Neuronal stem cell (in vitro differentiated cells): Measurements from ENCODE around the gene TSTD1.

Experiments used
- DNase-seq: peaks from one replicate; pipeline ENCODE4 v3.0.0-alpha.2; 2013; ENCODE audit warnings: low spot score
- H2AFZ ChIP-seq: one replicate; pipeline ENCODE4 v1.6.1; 2013; ENCODE audit warnings: mild to moderate bottlenecking, low read length, inconsistent platforms
- H2AK5ac ChIP-seq: 2 replicates; pipeline ENCODE4 v1.6.1; 2013; ENCODE audit warnings: low read depth, mild to moderate bottlenecking, inconsistent platforms, low read length, moderate library complexity, mixed read lengths
- H2BK120ac ChIP-seq: 2 replicates; pipeline ENCODE4 v1.6.1; 2013; ENCODE audit warnings: low read depth, mild to moderate bottlenecking, inconsistent platforms, low read length, moderate library complexity, mixed read lengths
- H2BK12ac ChIP-seq: one replicate; pipeline ENCODE4 v1.6.1; 2013; ENCODE audit warnings: low read length, inconsistent platforms
- H2BK15ac ChIP-seq: 2 replicates; pipeline ENCODE4 v1.6.1; 2013; ENCODE audit warnings: mild to moderate bottlenecking, low read length, inconsistent platforms, mixed read lengths
- H2BK5ac ChIP-seq: one replicate; pipeline ENCODE4 v1.6.1; 2013; ENCODE audit warnings: inconsistent platforms, mild to moderate bottlenecking, low read length, moderate library complexity
- H3K14ac ChIP-seq: one replicate; pipeline ENCODE4 v1.6.1; 2013; ENCODE audit warnings: low read length, inconsistent platforms
- H3K18ac ChIP-seq: 2 replicates; pipeline ENCODE4 v1.6.1; 2013; ENCODE audit warnings: low read length, inconsistent platforms
- H3K23ac ChIP-seq: 2 replicates; pipeline ENCODE4 v1.6.1; 2013; ENCODE audit warnings: low read depth, mild to moderate bottlenecking, mixed read lengths, low read length, inconsistent platforms; ENCODE audit not compliant: poor library complexity
- H3K27ac ChIP-seq: replicated peaks from 3 replicates; pipeline ENCODE4 v1.5.1; 2013; ENCODE audit warnings: low read length, inconsistent platforms
- H3K27me3 ChIP-seq, 3 experiments: 2 replicates each; pipeline ENCODE4 v1.6.1; 2013; ENCODE audit warnings: low read length in 3 of 3, mild to moderate bottlenecking in 2 of 3, inconsistent platforms in 1 of 3, low read depth in 1 of 3, mixed read lengths in 1 of 3, moderate library complexity in 1 of 3; ENCODE audit not compliant: control insufficient read depth in 3 of 3, insufficient read depth in 3 of 3
- H3K36me3 ChIP-seq, 2 donors: replicated peaks in 1 of 2; 2 replicates each; pipeline ENCODE4 v1.6.1; 2013; ENCODE audit warnings: low read length in 2 of 2; ENCODE audit not compliant: control insufficient read depth in 2 of 2, insufficient read depth in 2 of 2
- H3K4ac ChIP-seq: 2 replicates; pipeline ENCODE4 v1.6.1; 2013; ENCODE audit warnings: inconsistent platforms, mild to moderate bottlenecking, low read length, moderate library complexity
- H3K4me1 ChIP-seq, 2 donors: 1 replicate in 1 of 2; 2 replicates in 1 of 2; pipeline ENCODE4 v1.6.1; 2013; ENCODE audit warnings: low read length in 2 of 2, low read depth in 1 of 2; ENCODE audit not compliant: control insufficient read depth in 2 of 2, insufficient read depth in 1 of 2
- H3K4me2 ChIP-seq: one replicate; pipeline ENCODE4 v1.6.1; 2013; ENCODE audit warnings: mild to moderate bottlenecking, low read length, inconsistent platforms; ENCODE audit not compliant: insufficient read depth, poor library complexity, severe bottlenecking
- H3K4me3 ChIP-seq, 2 donors: 2 replicates each; pipeline ENCODE4 v1.5.1; 2013; ENCODE audit warnings: low read length in 2 of 2, mild to moderate bottlenecking in 2 of 2, inconsistent platforms in 1 of 2, moderate library complexity in 1 of 2
- H3K79me1 ChIP-seq: one replicate; pipeline ENCODE4 v1.6.1; 2013; ENCODE audit warnings: low read depth, mild to moderate bottlenecking, inconsistent platforms, low read length, moderate library complexity
- H3K9ac ChIP-seq: one replicate; pipeline ENCODE4 v1.6.1; 2013; ENCODE audit warnings: mild to moderate bottlenecking, low read depth, low read length, inconsistent platforms; ENCODE audit not compliant: poor library complexity
- H3K9me3 ChIP-seq, 2 donors: replicated peaks in 1 of 2; 2 replicates each; pipeline versions ENCODE3 to v1.6.1; 2013; ENCODE audit warnings: low read length in 2 of 2, mild to moderate bottlenecking in 2 of 2, inconsistent platforms in 1 of 2, low read depth in 1 of 2, mixed read lengths in 1 of 2, moderate library complexity in 1 of 2; ENCODE audit not compliant: control insufficient read depth in 2 of 2, insufficient read depth in 1 of 2
- H4K8ac ChIP-seq: one replicate; pipeline ENCODE4 v1.6.1; 2013; ENCODE audit warnings: low read depth, mild to moderate bottlenecking, inconsistent platforms, low read length, moderate library complexity
- H4K91ac ChIP-seq: one replicate; pipeline ENCODE4 v1.6.1; 2013; ENCODE audit warnings: low read length, low read depth, mild to moderate bottlenecking, inconsistent platforms; ENCODE audit not compliant: poor library complexity
- WGBS, 2 donors: extraction: QIAGEN DNeasy Blood & Tissue Kit; methylation state at CpG; one replicate each; pipeline ENCODE4 v1.1.7; 2013; ENCODE audit warnings: missing lambda C conversion rate in 2 of 2, mixed read lengths in 1 of 2; ENCODE audit not compliant: insufficient read length in 2 of 2, insufficient replicate concordance in 1 of 2; ENCODE audit errors: extremely low coverage in 2 of 2; 5-methylcytosine and 5-hydroxymethylcytosine counted together

TSTD1 gene

GRCh38 chr1:161052899-161053298 is 14.1 kb upstream of the TSTD1 start:
- Histone ChIP-seq H3K14ac (no peak overlapping the region), H3K4me1 (no peaks in the 10 kb centered on the region), H3K18ac (no peak overlapping the region), H3K9me3 (peaks cover 8 to 19% of the 10 kb centered on the region in 2 donors), H3K79me1 (no peaks in the 10 kb centered on the region), H3K4me3 (no peak overlapping the region), H3K27me3 (peaks cover 0 to 2% (median 0%) of the 10 kb centered on the region in 3 experiments), H3K27ac (no peak overlapping the region), H3K9ac (no peak overlapping the region), H4K91ac (no peak overlapping the region), H3K36me3 (no peaks in the 10 kb centered on the region), H2BK5ac (no peak overlapping the region), H2BK120ac (no peak overlapping the region), H3K23ac (no peak overlapping the region), H2AFZ (no peak overlapping the region), H2BK15ac (no peak overlapping the region), H4K8ac (no peak overlapping the region), H3K4ac (no peak overlapping the region), H2AK5ac (no peak overlapping the region), H2BK12ac (no peak overlapping the region), H3K4me2 (no peak overlapping the region)
- no peak for DNase-seq
- no CpG with 5 or more reads among the region's 3 CpGs for whole genome bisulfite sequencing, 2 donors

- peak overlapping the region; percentile 47 for H3K23ac ChIP-seq
- H2BK15ac ChIP-seq, result no peak overlapping the region
- no peak overlapping the region for H2BK5ac ChIP-seq
- H3K14ac ChIP-seq, result no peak overlapping the region
- H3K18ac ChIP-seq, result no peak overlapping the region
- H2BK120ac ChIP-seq, result no peak overlapping the region
- H3K27me3 ChIP-seq, result peaks cover 0 to 2% (median 0%) of the 10 kb centered on the region in 3 experiments
- no peaks in the 10 kb centered on the region for H3K36me3 ChIP-seq
- H2AK5ac ChIP-seq, result peak overlapping the region; percentile 61
- H2BK12ac ChIP-seq, result peak overlapping the region; percentile 53
- no peak overlapping the region for H3K4me3 ChIP-seq
- no peak overlapping the region for H3K27ac ChIP-seq
- no peak overlapping the region for H4K91ac ChIP-seq
- H3K4ac ChIP-seq, result no peak overlapping the region
- H3K9ac ChIP-seq, result no peak overlapping the region
- H3K4me1 ChIP-seq, result no peaks in the 10 kb centered on the region
- WGBS, 2 donors, result no CpG with 5 or more reads among the region's 10 CpGs
- H2AFZ ChIP-seq, result no peak overlapping the region
- no peak overlapping the region for H3K4me2 ChIP-seq
- no peak for DNase-seq
- H4K8ac ChIP-seq, result no peak overlapping the region
- peaks cover 14 to 32% of the 10 kb centered on the region in 2 donors for H3K9me3 ChIP-seq
- H3K79me1 ChIP-seq, result no peaks in the 10 kb centered on the region
Observed at GRCh38 chr1:161051219-161051618, 12.5 kb upstream of the TSTD1 start.

- Histone ChIP-seq H4K91ac (no peak overlapping the region), H3K14ac (no peak overlapping the region), H2BK15ac (no peak overlapping the region), H2AK5ac (peak overlapping the region; percentile 32), H3K27ac (no peak overlapping the region), H3K27me3 (peaks cover 0 to under 1% (median 0%) of the 10 kb centered on the region in 3 experiments), H3K9ac (no peak overlapping the region), H3K79me1 (no peaks in the 10 kb centered on the region), H4K8ac (no peak overlapping the region), H3K36me3 (no peaks in the 10 kb centered on the region), H3K18ac (no peak overlapping the region), H3K4me3 (no peak overlapping the region), H3K4me1 (peaks cover 2 to 7% of the 10 kb centered on the region in 2 donors), H3K23ac (no peak overlapping the region), H2AFZ (no peak overlapping the region), H2BK120ac (no peak overlapping the region), H3K4me2 (no peak overlapping the region), H3K9me3 (peaks cover 14 to 32% of the 10 kb centered on the region in 2 donors), H2BK12ac (no peak overlapping the region), H2BK5ac (peak overlapping the region; percentile 33), H3K4ac (no peak overlapping the region)
- DNase-seq, result no peak
- no CpG with 5 or more reads among the region's 5 CpGs for WGBS, 2 donors
Observed at GRCh38 chr1:161048949-161049722, 10.4 kb upstream of the TSTD1 start.

- Histone ChIP-seq H3K79me1 (no peaks in the 10 kb centered on the region), H3K4me2 (no peak overlapping the region), H2BK12ac (no peak overlapping the region), H2BK15ac (no peak overlapping the region), H3K4me1 (peaks cover 3 to 8% of the 10 kb centered on the region in 2 donors), H3K27me3 (no peaks in the 10 kb centered on the region), H3K36me3 (peaks cover 4 to 7% of the 10 kb centered on the region in 2 donors), H3K18ac (no peak overlapping the region), H2BK5ac (no peak overlapping the region), H2AFZ (no peak overlapping the region), H3K4ac (peak overlapping the region; percentile 20), H2AK5ac (no peak overlapping the region), H3K23ac (peak overlapping the region; percentile 49), H4K8ac (no peak overlapping the region), H3K4me3 (no peak overlapping the region), H4K91ac (no peak overlapping the region), H2BK120ac (no peak overlapping the region), H3K9me3 (peaks cover 14 to 32% of the 10 kb centered on the region in 2 donors), H3K9ac (peak overlapping the region; percentile 26), H3K14ac (no peak overlapping the region), H3K27ac (no peak overlapping the region)
- no CpG with 5 or more reads among the region's 18 CpGs for WGBS, 2 donors
- no peak for DNase-seq
Observed at GRCh38 chr1:161047436-161048420, 9.0 kb upstream of the TSTD1 start.
